GM19324 (cell line): Measurements from ENCODE around the gene FGFBP2.
A peak's percentile ranks its signal among the peaks of the same experiment; 100 is the strongest.

ENCODE experiments used
- ATAC-seq: cut with Tn5 transposase; IDR thresholded peaks from one replicate; pipeline ENCODE4 v1.9.1; 2021; ENCODE audit warnings: mild to moderate bottlenecking, moderate library complexity; ENCODE audit not compliant: unreplicated experiment, low FRiP score

The FGFBP2 gene

GRCh38 chr4:15971068-15971801, 8.3 kb upstream of the FGFBP2 start:
- no peak for ATAC-seq

GRCh38 chr4:15968551-15969300, 5.8 kb upstream of the FGFBP2 start:
- ATAC-seq = no peak

GRCh38 chr4:15965325-15965724, 2.4 kb upstream of the FGFBP2 start:
- no peak for ATAC-seq

- ATAC-seq = no peak
Observed at GRCh38 chr4:15964159-15964558, 1.2 kb upstream of the FGFBP2 start.

GRCh38 chr4:15963576-15963975, 601 bp upstream of the FGFBP2 start:
- no peak for ATAC-seq

GRCh38 chr4:15961781-15962510, 1.0 kb downstream of the FGFBP2 start:
- no peak for ATAC-seq

GRCh38 chr4:15958562-15958961, 4.4 kb downstream of the FGFBP2 start:
- no peak for ATAC-seq

- ATAC-seq = peak; percentile 90
Observed at GRCh38 chr4:15956179-15956850, 6.7 kb downstream of the FGFBP2 start.

GRCh38 chr4:15955670-15956069, 7.3 kb downstream of the FGFBP2 start:
- no peak for ATAC-seq

GRCh38 chr4:15953625-15954024, 9.3 kb downstream of the FGFBP2 start:
- ATAC-seq = no peak

- ATAC-seq = no peak
Observed at GRCh38 chr4:15951781-15952180, 11.2 kb downstream of the FGFBP2 start.

- no peak for ATAC-seq
Observed at GRCh38 chr4:15948826-15949225, 14.1 kb downstream of the FGFBP2 start.

- ATAC-seq = no peak
Observed at GRCh38 chr4:15947684-15948083, 15.3 kb downstream of the FGFBP2 start.

GRCh38 chr4:15945516-15945915, 17.5 kb downstream of the FGFBP2 start:
- ATAC-seq = no peak

- ATAC-seq = no peak
Observed at GRCh38 chr4:15944895-15945294, 18.1 kb downstream of the FGFBP2 start.

GRCh38 chr4:15942283-15942682, 20.7 kb downstream of the FGFBP2 start:
- ATAC-seq = no peak

GRCh38 chr4:15938640-15939039, 24.3 kb downstream of the FGFBP2 start, which contains the start of gene FGFBP1:
Gene FGFBP1 (minus strand): TSS chr4:15938740. CDS start chr4:15936632, 2,108 bp downstream.
- no peak for ATAC-seq

GRCh38 chr4:15938182-15938581, 24.8 kb downstream of the FGFBP2 start:
- no peak for ATAC-seq

- ATAC-seq = no peak
Observed at GRCh38 chr4:15936495-15936894, 26.5 kb downstream of the FGFBP2 start.

- no peak for ATAC-seq
Observed at GRCh38 chr4:15935504-15936402, 27.2 kb downstream of the FGFBP2 start.
